LHCN-M2 (cell line): ENCODE measurements around the gene KRT76. TPM values are rescaled to one million over a fixed set of nuclear protein-coding genes. Genes with fewer than 3 reads are reported as not detected.

Experiments used
- DNase-seq: peaks from one replicate; pipeline ENCODE4 v3.0.0-alpha.2; 2012; ENCODE audit warnings: low read depth
- total RNA-seq: library from RNA; depleted of rRNA; stranded (reverse); fragments of >200 nt; gene quantifications from 2 replicates; pipeline ENCODE4 v1.2.3, GENCODE V29; 2014

Gene KRT76
- total RNA-seq, 1 experiment from 2014 or later, result not detected

GRCh38 chr12:52813203-52813819 is 36.2 kb upstream of the KRT76 start:
- no peak for DNase-seq

DNA sequence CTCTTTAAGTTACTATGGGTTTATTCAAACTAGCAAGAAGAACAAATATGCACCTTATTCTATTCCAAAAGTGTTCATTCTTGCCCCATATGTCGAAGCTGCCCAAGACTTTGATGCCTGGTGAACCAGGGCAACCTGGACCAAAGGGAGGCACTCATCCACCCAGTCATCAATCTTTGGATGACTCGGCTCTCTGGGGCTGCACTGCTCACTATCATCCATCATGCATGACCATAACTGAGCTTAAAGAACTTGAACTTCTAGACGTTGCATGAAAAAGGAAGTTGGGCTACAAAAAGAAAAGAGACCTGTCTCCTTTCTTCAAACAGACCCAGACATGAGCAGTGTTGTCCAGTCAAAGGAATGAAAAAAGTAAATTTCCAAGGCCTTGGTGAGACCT is 35.6 kb upstream of the KRT76 start:
- no peak for DNase-seq

DNA sequence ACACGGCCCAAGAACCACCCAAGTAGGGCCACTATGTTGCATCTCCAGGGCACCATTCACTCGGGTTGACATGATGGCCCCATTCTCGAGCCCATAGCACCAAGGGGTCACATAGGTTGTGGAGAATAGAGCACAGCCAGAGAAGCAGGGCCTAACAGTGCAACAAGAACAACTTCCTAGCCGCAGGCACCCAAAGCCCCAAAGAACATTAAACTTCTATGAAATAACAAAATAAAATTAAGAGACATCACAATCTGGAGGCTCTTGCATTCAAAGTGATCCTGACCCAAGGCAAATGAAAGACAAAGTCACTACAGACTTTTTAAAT is 34.9 kb upstream of the KRT76 start:
- DNase-seq, result no peak

DNA sequence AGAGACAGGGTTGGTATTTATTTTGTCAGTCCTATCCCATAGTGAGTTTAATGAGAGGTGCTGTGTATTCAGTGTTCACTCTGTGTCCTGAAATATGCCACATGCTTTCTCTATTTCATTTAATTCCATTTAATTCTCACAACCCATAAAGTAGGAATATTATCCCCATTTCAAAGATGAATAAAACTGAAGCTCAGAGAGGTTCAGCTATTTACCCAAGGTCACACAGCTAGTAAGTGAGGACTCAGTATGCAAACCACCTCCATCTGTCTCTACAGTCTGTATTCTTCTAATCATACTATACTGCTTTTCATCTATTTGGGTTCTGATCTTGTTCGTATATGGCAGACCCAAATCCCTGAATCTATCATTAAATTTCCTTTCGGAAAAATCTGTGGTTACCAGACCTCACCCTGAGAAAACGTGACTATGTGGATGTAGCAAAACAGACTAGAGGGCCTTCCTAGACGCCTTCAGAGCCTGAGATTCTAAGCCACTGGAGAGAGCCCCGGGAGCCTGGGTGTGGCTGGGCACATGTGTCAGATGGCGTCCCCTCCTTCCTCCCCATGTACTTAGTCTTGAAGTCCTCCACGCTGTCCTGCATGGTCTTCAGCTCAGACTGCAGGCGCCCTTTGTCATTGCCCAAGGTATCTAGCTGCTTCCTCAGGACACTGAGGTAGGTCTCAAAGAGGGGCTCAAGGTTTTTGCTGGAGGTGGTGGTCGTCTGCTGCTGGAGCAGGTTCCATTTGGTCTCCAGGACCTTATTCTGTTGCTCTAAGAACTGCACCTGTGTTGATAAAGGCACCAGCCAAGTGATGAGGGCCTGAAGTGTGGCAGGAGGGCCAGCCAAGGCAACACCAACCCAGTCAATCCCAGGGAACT is 34.3 kb upstream of the KRT76 start:
- no peak for DNase-seq

DNA sequence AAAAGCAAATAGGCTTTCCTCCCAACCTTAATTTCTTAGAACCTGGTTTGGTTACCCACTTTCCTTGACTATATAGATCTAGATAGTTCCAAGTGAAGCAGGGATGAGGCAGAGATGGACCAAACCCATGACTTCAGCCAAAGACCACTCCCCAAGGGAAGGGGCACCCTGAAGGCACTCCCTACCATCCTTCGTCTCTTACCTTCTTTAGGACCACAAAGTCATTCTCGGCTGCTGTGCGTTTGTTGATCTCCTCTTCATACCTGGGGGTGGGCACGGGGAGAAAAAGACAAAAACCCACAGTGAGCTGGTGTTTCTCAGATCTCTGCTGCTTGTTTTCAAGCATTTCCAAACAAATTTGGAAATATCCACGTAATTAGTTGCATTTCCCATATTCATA is 33.4 kb upstream of the KRT76 start:
- DNase-seq, result no peak

- no peak for DNase-seq
These were observed 32.0 kb upstream of the KRT76 start for GRCh38 chr12:52809166-52809565.

GRCh38 chr12:52808573-52809160 is 31.5 kb upstream of the KRT76 start:
- no peak for DNase-seq

DNA sequence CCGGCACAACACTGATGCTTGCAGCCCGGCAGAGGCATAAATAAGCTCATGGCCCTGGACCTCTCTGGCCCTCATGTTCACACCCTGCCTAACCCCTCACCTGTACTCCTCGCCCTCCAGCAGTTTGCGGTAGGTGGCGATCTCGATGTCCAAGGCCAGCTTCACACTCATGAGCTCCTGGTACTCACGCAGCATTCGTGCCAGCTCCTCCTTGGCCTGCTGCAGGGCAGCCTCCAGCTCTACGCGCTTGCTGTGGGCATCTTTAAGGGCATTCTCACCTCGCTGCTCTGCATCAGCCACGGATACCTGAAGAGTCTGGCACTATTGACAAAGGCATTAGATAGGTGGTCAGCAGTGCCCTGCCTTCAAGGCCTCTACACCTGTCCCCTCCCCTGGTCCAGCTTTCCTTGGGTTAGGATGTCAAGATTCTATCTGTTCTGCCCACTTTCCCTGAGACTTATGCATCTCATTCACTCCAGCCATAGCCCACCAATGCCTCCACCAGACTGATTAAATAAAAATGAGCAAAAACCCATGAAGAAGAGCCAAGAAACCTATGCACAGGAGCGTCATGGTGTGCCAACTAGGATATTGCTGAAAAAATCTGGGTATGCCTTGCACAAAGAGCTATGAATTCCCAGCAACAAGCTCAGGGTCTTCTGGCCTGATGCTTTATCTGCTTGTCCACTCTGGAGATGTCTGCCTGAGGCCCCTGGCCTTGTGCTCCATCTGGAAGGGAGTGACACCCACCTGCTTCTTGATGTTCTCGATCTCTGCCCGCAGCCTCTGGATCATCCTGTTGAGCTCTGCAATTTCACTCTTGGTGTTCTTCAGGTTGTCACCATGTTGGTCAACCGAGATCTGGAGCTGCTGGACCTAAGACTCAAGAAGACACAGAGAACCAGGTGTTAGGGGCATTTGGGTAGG is 30.7 kb upstream of the KRT76 start:
- DNase-seq, result no peak

DNA sequence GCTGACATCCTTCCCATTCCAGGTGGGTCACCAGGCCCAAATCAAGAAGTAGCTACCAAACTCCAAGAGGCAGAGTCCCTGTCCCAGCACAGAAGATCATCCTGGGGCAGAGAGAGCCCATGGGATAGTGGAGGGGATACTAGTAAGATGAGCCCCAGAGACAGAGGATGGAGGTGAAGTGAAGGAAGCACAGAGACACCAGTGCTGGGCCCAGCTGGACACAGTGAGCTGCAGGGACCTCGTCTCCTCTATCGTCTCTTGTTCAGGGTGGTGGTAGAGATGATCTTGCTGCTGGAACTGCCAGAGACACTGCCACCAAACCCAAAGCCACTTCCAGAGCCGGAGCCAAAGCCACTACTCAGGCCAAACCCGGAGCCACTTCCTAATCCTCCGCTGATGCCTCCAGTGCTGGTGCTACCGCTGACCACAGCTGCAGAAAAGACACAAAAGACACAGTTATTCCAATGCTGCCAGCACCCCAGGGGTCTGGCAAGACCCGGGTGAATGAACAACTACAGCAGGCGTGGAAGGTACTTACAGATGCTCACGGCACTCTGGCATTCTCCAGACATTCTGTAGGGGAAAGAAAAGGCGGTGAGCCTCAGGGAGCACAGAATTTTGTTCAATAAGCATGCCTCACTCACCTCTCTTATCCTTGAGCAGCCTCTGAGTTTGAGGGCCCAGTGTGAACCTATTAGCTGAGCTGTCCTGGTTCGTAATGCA is 29.8 kb upstream of the KRT76 start:
- no peak for DNase-seq

- no peak for DNase-seq
These were observed 29.1 kb upstream of the KRT76 start for GRCh38 chr12:52806169-52806811.

GRCh38 chr12:52805739-52806138 is 28.6 kb upstream of the KRT76 start:
- DNase-seq, result no peak

DNA sequence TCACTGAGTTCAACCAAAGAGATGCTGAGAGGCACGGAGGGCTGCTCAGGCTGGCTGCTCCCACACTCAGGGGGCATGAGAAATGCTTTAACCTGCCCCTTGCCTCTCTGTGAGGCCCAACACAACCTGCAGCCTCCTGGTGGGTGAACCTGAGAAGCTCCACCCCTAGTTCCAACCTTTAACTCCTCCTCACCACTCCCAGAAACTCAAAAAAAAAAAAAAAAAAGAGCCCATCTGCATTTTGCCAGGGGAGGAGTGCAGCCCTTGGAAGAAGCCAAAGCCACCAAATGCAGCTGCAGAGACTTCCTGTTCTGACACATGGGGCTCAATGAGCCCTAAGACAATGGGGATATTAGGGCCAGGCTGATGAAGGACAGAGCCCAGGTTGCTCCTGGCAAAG is 27.9 kb upstream of the KRT76 start:
- no peak for DNase-seq

DNA sequence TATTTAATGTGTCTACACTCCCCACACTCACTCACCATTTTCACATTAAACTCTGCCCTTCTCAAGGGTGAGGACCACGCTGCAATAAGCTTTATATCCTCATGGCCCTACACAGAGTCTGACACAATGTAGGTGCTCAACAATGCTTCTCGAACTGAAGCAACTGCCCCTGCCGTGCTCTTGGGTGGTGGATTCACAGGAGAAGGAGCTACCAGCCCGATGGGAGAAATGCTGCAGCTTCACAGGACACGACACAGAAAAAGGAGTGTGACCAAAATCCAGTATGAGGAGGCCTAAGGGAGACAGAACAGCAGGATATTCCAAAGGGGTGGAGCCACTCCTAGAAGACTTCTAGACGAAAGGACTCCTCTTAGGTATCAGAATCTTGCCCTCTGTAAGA is 25.3 kb upstream of the KRT76 start:
- DNase-seq, result no peak

DNA sequence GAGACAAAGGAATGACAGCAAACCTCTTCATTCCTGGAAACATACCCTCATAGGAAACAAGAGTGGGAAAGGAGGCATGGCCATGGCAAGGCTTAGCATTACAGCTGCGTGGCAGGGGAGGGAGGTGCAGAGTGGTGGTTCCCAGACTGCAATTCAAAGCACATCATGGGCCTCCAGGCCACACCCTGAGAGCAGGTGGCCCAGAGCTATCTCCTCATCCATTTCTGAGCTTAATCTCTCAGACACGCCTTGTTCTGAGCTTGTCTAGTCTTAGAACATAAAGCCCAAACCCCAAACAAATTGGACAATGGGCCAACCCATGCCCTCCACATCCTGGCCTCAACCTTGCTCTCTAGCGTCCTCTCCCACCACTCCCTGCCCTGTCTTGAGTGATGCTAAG is 24.6 kb upstream of the KRT76 start:
- DNase-seq, result no peak

DNA sequence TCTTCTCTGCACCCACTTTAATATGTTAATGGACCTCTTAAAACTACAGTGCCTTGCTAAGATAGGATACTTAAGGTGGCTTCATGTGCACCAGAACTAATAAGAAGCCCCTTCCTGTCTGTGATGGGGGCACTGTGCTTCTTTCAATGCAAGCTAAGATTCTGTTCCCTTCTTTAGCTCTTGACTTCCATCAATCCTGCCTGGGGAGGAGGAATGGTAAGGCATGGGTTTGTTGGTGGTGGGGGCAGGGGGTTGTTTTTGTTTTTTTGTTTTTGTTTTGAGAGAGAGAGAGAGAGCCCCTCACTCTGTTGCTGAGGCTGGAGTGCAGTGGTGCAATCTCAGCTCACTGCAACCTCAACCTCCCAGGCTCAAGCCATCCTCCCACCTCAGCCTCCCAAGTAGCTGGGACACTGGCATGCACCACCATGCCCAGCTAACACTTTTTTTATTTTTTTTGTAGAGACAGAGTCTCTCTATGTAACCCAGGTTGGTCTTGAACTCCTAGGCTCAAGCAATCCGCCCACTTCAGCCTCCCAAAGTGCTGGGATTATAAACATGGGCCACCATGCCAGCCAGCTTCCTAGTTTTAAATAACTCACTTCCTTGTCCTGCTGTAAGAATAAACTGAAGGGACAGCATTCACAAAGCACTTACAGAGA is 23.2 kb upstream of the KRT76 start:
- no peak for DNase-seq

GRCh38 chr12:52799505-52800211 is 22.5 kb upstream of the KRT76 start:
- DNase-seq, result no peak

- DNase-seq, result no peak
These were observed 21.7 kb upstream of the KRT76 start for GRCh38 chr12:52798671-52799504.

DNA sequence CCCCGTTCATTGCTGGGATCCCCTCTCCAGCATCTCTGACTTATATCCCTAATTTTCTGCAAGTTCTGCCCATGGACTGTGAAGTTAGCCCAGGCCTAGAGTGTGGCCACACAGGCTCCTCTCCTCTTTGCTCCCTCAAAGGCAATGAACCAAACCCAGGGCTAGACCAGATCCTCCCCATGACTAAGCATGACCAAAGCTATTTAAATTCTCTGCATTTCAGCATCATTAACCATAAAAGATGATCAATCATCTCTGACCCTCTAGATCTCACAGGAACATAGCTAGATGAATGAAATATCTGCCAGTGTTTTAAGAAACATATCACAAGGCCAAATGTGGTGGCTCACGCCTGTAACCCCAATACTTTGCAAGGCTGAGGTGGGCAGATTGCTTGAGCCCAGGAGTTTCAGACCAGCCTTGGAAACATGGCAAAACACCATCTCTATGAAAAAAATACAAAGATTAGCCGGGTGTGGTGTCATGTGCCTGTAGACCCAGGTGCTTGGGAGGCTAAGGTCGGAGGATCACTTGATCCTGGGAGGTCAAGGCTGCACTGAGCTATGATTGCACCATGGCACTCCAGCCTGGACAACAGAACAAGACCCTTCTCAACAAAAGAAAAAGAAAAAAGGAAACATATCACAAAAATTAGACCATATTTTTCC is 21.0 kb upstream of the KRT76 start:
- DNase-seq, result no peak
